ENCODE measurements around the gene CUX1. TPM values are rescaled to one million over a fixed set of nuclear protein-coding genes. Genes with fewer than 3 reads are reported as not detected.

CUX1 gene
- total and polyA plus RNA-seq, 2 donors (not counting 1 experiment from before 2014, with no cell fraction given) = 10.8 to 86.5 TPM

- Histone ChIP-seq H3K4me1 (ENCODE audit: control insufficient read depth in 2 of 2, insufficient read depth in 2 of 2, low read length in 2 of 2) (peaks cover 11 to 38% of the 10 kb centered on the region in 2 donors), H3K27me3 (replicated peaks in 1 of 4; ENCODE audit: control extremely low read depth in 1 of 4, control insufficient read depth in 3 of 4, insufficient read depth in 4 of 4, low read length in 3 of 4) (no peaks in the 10 kb centered on the region), H3K9ac (ENCODE audit: low read length) (no peak overlapping the region), H3K36me3 (replicated peaks in 1 of 2; ENCODE audit: control extremely low read depth in 1 of 2, control insufficient read depth in 1 of 2, extremely low read depth in 1 of 2, insufficient read depth in 2 of 2, low read length in 1 of 2) (no peaks in the 10 kb centered on the region), H3K4me3 (ENCODE audit: control extremely low read depth in 1 of 5, extremely low read depth in 1 of 5, insufficient read depth in 1 of 5, low read depth in 2 of 5, low read length in 4 of 5) (no peak overlapping the region), H3K27ac (ENCODE audit: low read length in 2 of 2) (no peak overlapping the region), H3K79me2 (ENCODE audit: control insufficient read depth, insufficient read depth, low read length) (peaks cover 94% of the 10 kb centered on the region), H2AFZ (ENCODE audit: insufficient read depth, low read depth, low read length, poor library complexity, severe bottlenecking) (no peak overlapping the region), H3K4me2 (replicated peaks; ENCODE audit: low read depth, low read length, poor library complexity, severe bottlenecking) (no peak overlapping the region), H3K9me3 (ENCODE audit: control extremely low read depth in 1 of 3, control insufficient read depth in 2 of 3, insufficient read depth in 1 of 3, low read length in 2 of 3) (no peaks in the 10 kb centered on the region), H4K20me1 (ENCODE audit: control insufficient read depth, insufficient read depth, low read length, poor library complexity, severe bottlenecking) (peaks cover 58% of the 10 kb centered on the region)
- CTCF ChIA-PET = interaction anchor here (2.2 kb wide), 1 partner anchor 8 kb away, joined by 7 read pairs; no protein-coding TSS in a partner anchor
- ATAC-seq (ENCODE audit: low read depth) (no peak), DNase-seq (no peak)
- Mint-ChIP-seq H3K4me3 (no peak overlapping the region), H3K9me3 (ENCODE audit: insufficient read depth) (no peaks in the 10 kb centered on the region), H3K27ac (no peak overlapping the region), H3K27me3 (no peaks in the 10 kb centered on the region), H3K4me1 (peaks cover 62% of the 10 kb centered on the region)
- intact Hi-C loops (cut with micrococcal nuclease) = no loop called here
- WGBS (ENCODE audit: insufficient coverage) = 96% methylated on average over 13 of the region's 13 CpGs
- TF ChIP-seq CTCF (IDR thresholded peaks at IDR 0.05) (no peak), EZH2 (IDR thresholded peaks at IDR 0.05; ENCODE audit: borderline replicate concordance, insufficient read depth, low read depth, low read length, poor library complexity, severe bottlenecking) (no peak)
- POLR2A ChIA-PET = no interaction called here
Observed at GRCh38 chr7:101865455-101865854, 48.0 kb downstream of the CUX1 start.

- ATAC-seq (ENCODE audit: low read depth) = no peak
- Mint-ChIP-seq H3K4me3 (no peak overlapping the region), H3K9me3 (ENCODE audit: insufficient read depth) (no peaks in the 10 kb centered on the region), H3K4me1 (peaks cover 59% of the 10 kb centered on the region), H3K27ac (no peak overlapping the region), H3K27me3 (no peaks in the 10 kb centered on the region)
- no peak for DNase-seq
- Histone ChIP-seq H3K4me3 (ENCODE audit: control extremely low read depth in 1 of 5, extremely low read depth in 1 of 5, insufficient read depth in 1 of 5, low read depth in 2 of 5, low read length in 4 of 5) (no peak overlapping the region), H3K36me3 (replicated peaks in 1 of 2; ENCODE audit: control extremely low read depth in 1 of 2, control insufficient read depth in 1 of 2, extremely low read depth in 1 of 2, insufficient read depth in 2 of 2, low read length in 1 of 2) (no peaks in the 10 kb centered on the region), H3K27me3 (replicated peaks in 1 of 4; ENCODE audit: control extremely low read depth in 1 of 4, control insufficient read depth in 3 of 4, insufficient read depth in 4 of 4, low read length in 3 of 4) (no peaks in the 10 kb centered on the region), H3K79me2 (ENCODE audit: control insufficient read depth, insufficient read depth, low read length) (peaks cover 94% of the 10 kb centered on the region), H3K9ac (ENCODE audit: low read length) (no peak overlapping the region), H2AFZ (ENCODE audit: insufficient read depth, low read depth, low read length, poor library complexity, severe bottlenecking) (no peak overlapping the region), H3K4me1 (ENCODE audit: control insufficient read depth in 2 of 2, insufficient read depth in 2 of 2, low read length in 2 of 2) (peaks cover 6 to 29% of the 10 kb centered on the region in 2 donors), H3K4me2 (replicated peaks; ENCODE audit: low read depth, low read length, poor library complexity, severe bottlenecking) (no peak overlapping the region), H4K20me1 (ENCODE audit: control insufficient read depth, insufficient read depth, low read length, poor library complexity, severe bottlenecking) (peaks cover 55% of the 10 kb centered on the region), H3K9me3 (ENCODE audit: control extremely low read depth in 1 of 3, control insufficient read depth in 2 of 3, insufficient read depth in 1 of 3, low read length in 2 of 3) (no peaks in the 10 kb centered on the region), H3K27ac (ENCODE audit: low read length in 2 of 2) (no peak overlapping the region)
- intact Hi-C loops (cut with micrococcal nuclease) = no loop called here
- 99% methylated on average over 6 of the region's 8 CpGs for WGBS (ENCODE audit: insufficient coverage)
- POLR2A ChIA-PET = no interaction called here
- TF ChIP-seq EZH2 (IDR thresholded peaks at IDR 0.05; ENCODE audit: borderline replicate concordance, insufficient read depth, low read depth, low read length, poor library complexity, severe bottlenecking) = no peak
- no peak for TF ChIP-seq CTCF (IDR thresholded peaks at IDR 0.05)
- CTCF ChIA-PET = interaction anchor here (2.2 kb wide), 1 partner anchor 9 kb away, joined by 7 read pairs; no protein-coding TSS in a partner anchor
Observed at GRCh38 chr7:101866328-101866727, 48.9 kb downstream of the CUX1 start.
